Sigmoid colon (tissue), 7 donors: ENCODE results near the gene ATG4B. TPM values are rescaled to one million over a fixed set of nuclear protein-coding genes. Genes with fewer than 3 reads are reported as not detected.
"Not testable (repeated sequence)": the region's sequence is repeated elsewhere in the genome, so short reads cannot be mapped to it uniquely, and the experiment has no call there.

ENCODE experiments used
- DNase-seq: peaks from one replicate; pipeline ENCODE4 v3.0.0-alpha.2; 2019
- H3K27ac ChIP-seq, 4 donors: fragments of 200-600 bp; sonication (generic); one replicate each; pipeline ENCODE4 v1.5.1; 2016 to 2019; ENCODE audit warnings: mild to moderate bottlenecking in 1 of 4
- H3K27me3 ChIP-seq, 3 donors: fragments of 200-600 bp; sonication (generic); one replicate each; pipeline ENCODE4 v1.5.1; 2019; ENCODE audit warnings: mild to moderate bottlenecking in 1 of 3
- H3K36me3 ChIP-seq, 4 donors: fragments of 200-600 bp; sonication (generic); one replicate each; pipeline ENCODE4 v1.5.1; 2016 to 2019
- H3K4me1 ChIP-seq, 4 donors: fragments of 200-600 bp; sonication (generic); one replicate each; pipeline ENCODE4 v1.5.1; 2017 to 2019
- H3K4me3 ChIP-seq, 4 donors: fragments of 200-600 bp; sonication (generic); one replicate each; pipeline ENCODE4 v1.5.1; 2017 to 2019; ENCODE audit warnings: mild to moderate bottlenecking in 2 of 4, moderate library complexity in 1 of 4
- H3K9me3 ChIP-seq, 4 donors: fragments of 200-600 bp in 3 of 4; sonication (generic) in 3 of 4; one replicate each; pipeline versions ENCODE4 v1.5.1 to v1.6.1; 2013 to 2019
- CTCF ChIP-seq, 4 experiments: fragments of 450-650 bp in 3 of 4; fragments of 200-600 bp in 1 of 4; IDR thresholded peaks; one replicate each; pipeline ENCODE4 v1.5.1; 2016 to 2019; ENCODE audit warnings: antibody characterized with exemption in 4 of 4, mild to moderate bottlenecking in 3 of 4, moderate library complexity in 2 of 4
- EP300 ChIP-seq, 4 donors: sonication (generic); formaldehyde crosslinking; IDR thresholded peaks; one replicate each; pipeline ENCODE4 v1.6.1; 2017; ENCODE audit warnings: antibody characterized with exemption in 4 of 4
- POLR2A ChIP-seq, 2 donors: fragments of 450-650 bp; IDR thresholded peaks; one replicate each; pipeline ENCODE4 v1.6.1; 2016; ENCODE audit warnings: antibody characterized with exemption in 2 of 2, mild to moderate bottlenecking in 2 of 2, moderate library complexity in 2 of 2
- POLR2AphosphoS5 ChIP-seq, 4 donors: sonication (generic); formaldehyde crosslinking; IDR thresholded peaks; one replicate each; pipeline ENCODE4 v1.6.1; 2017; ENCODE audit warnings: antibody characterized with exemption in 4 of 4
- WGBS, 2 donors: extraction: QIAGEN DNeasy Blood & Tissue Kit; methylation state at CpG; one replicate each; pipeline ENCODE4 v1.1.7; 2013; 5-methylcytosine and 5-hydroxymethylcytosine counted together
- intact Hi-C: fragments of 100-400 bp; cut with DNase I; formaldehyde crosslinking; loops from one replicate; pipeline ENCODE4 v1.15.1; 2023
- polyA plus RNA-seq, 3 donors: library from polyadenylated mRNA; stranded (reverse); fragments of 200-250 nt; gene quantifications; one replicate each; pipeline ENCODE4 v1.2.3, GENCODE V29; 2013
- total RNA-seq, 4 donors: library from RNA; depleted of rRNA; stranded (reverse); fragments of >200 nt; gene quantifications; one replicate each; pipeline ENCODE4 v1.1.0, GENCODE V29; 2016
- donor health status: healthy with polysubstance abuse.
- donor health status: Bipolar disorder and iron deficiency.
- donor health status: healthy.

The ATG4B gene
- total and polyA plus RNA-seq, 7 donors: 27.6 to 70.7 (median 40.3) TPM

GRCh38 chr2:241656190-241656741, 18.8 kb downstream of the ATG4B start:
- Histone ChIP-seq H3K27ac (no peak overlapping the region), H3K36me3 (peaks cover 16 to 91% (median 45%) of the 10 kb centered on the region in 4 donors), H3K4me1 (peaks cover 0 to 5% (median 0%) of the 10 kb centered on the region in 4 donors), H3K27me3 (no peaks in the 10 kb centered on the region), H3K4me3 (no peak overlapping the region), H3K9me3 (no peaks in the 10 kb centered on the region)
- intact Hi-C loops: loop anchor here (5.0 kb wide), 1 partner anchor 804 kb away; no protein-coding TSS in a partner anchor
- 96 to 97% methylated on average over 13 of the region's 13 CpGs for WGBS, 2 donors
- no peak for DNase-seq
- TF ChIP-seq POLR2AphosphoS5 (IDR thresholded peaks at IDR 0.05) (no peak), POLR2A (IDR thresholded peaks at IDR 0.05) (no peak), EP300 (IDR thresholded peaks at IDR 0.05) (no peak), CTCF (IDR thresholded peaks at IDR 0.05) (no peak)

- no peak for DNase-seq
- Histone ChIP-seq H3K27ac (no peak overlapping the region), H3K36me3 (peaks cover 16 to 90% (median 43%) of the 10 kb centered on the region in 4 donors), H3K4me1 (peaks cover 0 to 5% (median 0%) of the 10 kb centered on the region in 4 donors), H3K4me3 (no peak overlapping the region), H3K27me3 (no peaks in the 10 kb centered on the region), H3K9me3 (no peaks in the 10 kb centered on the region)
- intact Hi-C loops: loop anchor here (5.0 kb wide), 1 partner anchor 806 kb away; no protein-coding TSS in a partner anchor
- 82 to 89% methylated on average over 15 of the region's 15 CpGs for WGBS, 2 donors
- TF ChIP-seq CTCF (IDR thresholded peaks at IDR 0.05): no peak
- TF ChIP-seq EP300 (IDR thresholded peaks at IDR 0.05): no peak
Measured at GRCh38 chr2:241657786-241658254, 20.3 kb downstream of the ATG4B start.

GRCh38 chr2:241658296-241658695, 20.8 kb downstream of the ATG4B start:
- Histone ChIP-seq H3K4me3 (no peak overlapping the region), H3K27me3 (no peaks in the 10 kb centered on the region), H3K9me3 (no peaks in the 10 kb centered on the region), H3K36me3 (peaks cover 15 to 86% (median 43%) of the 10 kb centered on the region in 4 donors), H3K27ac (no peak overlapping the region), H3K4me1 (peaks cover 0 to 5% (median 0%) of the 10 kb centered on the region in 4 donors)
- intact Hi-C loops: loop anchor here (5.0 kb wide), 1 partner anchor 806 kb away; no protein-coding TSS in a partner anchor
- 83 to 85% methylated on average over 5 of the region's 5 CpGs for whole genome bisulfite sequencing, 2 donors
- no peak for DNase-seq
- TF ChIP-seq EP300 (IDR thresholded peaks at IDR 0.05) (no peak), POLR2AphosphoS5 (IDR thresholded peaks at IDR 0.05) (no peak), POLR2A (IDR thresholded peaks at IDR 0.05) (no peak)

GRCh38 chr2:241659150-241659739, 21.8 kb downstream of the ATG4B start:
- H3K4me1 ChIP-seq: peaks cover 0 to 5% (median 0%) of the 10 kb centered on the region in 4 donors
- peaks cover 11 to 83% (median 43%) of the 10 kb centered on the region in 4 donors for H3K36me3 ChIP-seq
- peak in 3 of 4 experiments; percentile 62 to 75 (median 64) for TF ChIP-seq CTCF (IDR thresholded peaks at IDR 0.05)
- no peak for TF ChIP-seq POLR2A (IDR thresholded peaks at IDR 0.05)
- TF ChIP-seq EP300 (IDR thresholded peaks at IDR 0.05): no peak
- TF ChIP-seq POLR2AphosphoS5 (IDR thresholded peaks at IDR 0.05): peak in 1 of 4 donors; percentile 24
- peak overlapping the region in 3 of 4 donors; percentile 35 to 41 (median 39) for H3K27ac ChIP-seq
- peak; percentile 81 for DNase-seq
- no peak overlapping the region for H3K4me3 ChIP-seq
- WGBS, 2 donors: 55 to 68% methylated on average over 26 of the region's 26 CpGs
- no peaks in the 10 kb centered on the region for H3K27me3 ChIP-seq
- H3K9me3 ChIP-seq: no peaks in the 10 kb centered on the region
- intact Hi-C loops: loop anchor here (5.0 kb wide), 1 partner anchor 807 kb away; no protein-coding TSS in a partner anchor

GRCh38 chr2:241660593-241661213, 23.2 kb downstream of the ATG4B start:
- 95 to 96% methylated on average over 14 of the region's 14 CpGs for WGBS, 2 donors
- TF ChIP-seq CTCF (IDR thresholded peaks at IDR 0.05): no peak
- TF ChIP-seq POLR2A (IDR thresholded peaks at IDR 0.05): no peak
- no peak for TF ChIP-seq EP300 (IDR thresholded peaks at IDR 0.05)
- no peak for TF ChIP-seq POLR2AphosphoS5 (IDR thresholded peaks at IDR 0.05)
- intact Hi-C loops: no loop called here
- peaks cover 0 to 5% (median 0%) of the 10 kb centered on the region in 4 donors for H3K4me1 ChIP-seq
- no peak overlapping the region for H3K27ac ChIP-seq
- no peak for DNase-seq
- peaks cover 0 to 69% (median 30%) of the 10 kb centered on the region in 4 donors for H3K36me3 ChIP-seq
- H3K9me3 ChIP-seq: no peaks in the 10 kb centered on the region
- no peaks in the 10 kb centered on the region for H3K27me3 ChIP-seq
- H3K4me3 ChIP-seq: no peak overlapping the region

GRCh38 chr2:241662731-241663130, 25.2 kb downstream of the ATG4B start:
- H3K4me3 ChIP-seq, H3K27ac ChIP-seq, H3K27me3 ChIP-seq, H3K9me3 ChIP-seq, intact Hi-C loops, H3K4me1 ChIP-seq, DNase-seq: not testable (repeated sequence)
- H3K36me3 ChIP-seq: peaks cover 11 to 64% (median 30%) of the 10 kb centered on the region in 4 donors
- WGBS, 2 donors: 27 to 80% methylated on average over 24 of the region's 24 CpGs
